ENCODE results near the gene TGFA. TPM values are rescaled to one million over a fixed set of nuclear protein-coding genes. Genes with fewer than 3 reads are reported as not detected.

The TGFA gene
- total and polyA plus RNA-seq, 10 of the 15 experiments (the other 5 are each of a cell fraction or from before 2014, with no cell fraction given): 0.03 to 0.23 TPM; not detected in 8

- Histone ChIP-seq H3K4me1 (ENCODE audit: control insufficient read depth, insufficient read depth, low read length) (no peaks in the 10 kb centered on the region), H3K27ac (ENCODE audit: control insufficient read depth, insufficient read depth) (no peak overlapping the region), H4K20me1 (ENCODE audit: control insufficient read depth, insufficient read depth) (no peaks in the 10 kb centered on the region), H3K4me3 (no peak overlapping the region), H3K79me2 (ENCODE audit: control insufficient read depth, insufficient read depth, low read length) (no peaks in the 10 kb centered on the region), H3K36me3 (ENCODE audit: control insufficient read depth in 2 of 2, insufficient read depth in 2 of 2, low read length in 1 of 2) (no peaks in the 10 kb centered on the region), H3K27me3 (replicated peaks in 1 of 2; ENCODE audit: control insufficient read depth in 2 of 2, insufficient read depth in 2 of 2, low read length in 1 of 2) (no peaks in the 10 kb centered on the region; a peak in 1 of 4 replicates), H3K9me3 (replicated peaks; ENCODE audit: control insufficient read depth, insufficient read depth, low read length) (no peaks in the 10 kb centered on the region), H3K9ac (ENCODE audit: control insufficient read depth, insufficient read depth, low read length) (no peak overlapping the region), H3K4me2 (ENCODE audit: control insufficient read depth, insufficient read depth) (no peak overlapping the region), H2AFZ (ENCODE audit: control insufficient read depth, low read depth, low read length) (no peak overlapping the region)
- ChIA-PET POLR2A (no interaction called here), RAD21 (ENCODE audit: unreplicated experiment) (no interaction called here), CTCF (no interaction called here), SMC1A (ENCODE audit: uncharacterized antibody, unreplicated experiment) (no interaction called here)
- in situ Hi-C loops (cut with MboI) (no loop called here), intact Hi-C loops (cut with micrococcal nuclease; ENCODE audit: unreplicated experiment) (no loop called here)
- DNase-seq (ENCODE audit: low read depth, low spot score): no peak
- BruUV-seq (replicated peaks): no TSS peak
- TF ChIP-seq SUPT20H (IDR thresholded peaks at IDR 0.05; ENCODE audit: borderline replicate concordance, control insufficient read depth, low read depth, low read length) (no peak), BMI1 (IDR thresholded peaks at IDR 0.05; ENCODE audit: borderline replicate concordance) (no peak), CEBPB (IDR thresholded peaks at IDR 0.05; ENCODE audit: borderline replicate concordance in 1 of 2, low read depth in 2 of 2, low read length in 2 of 2) (no peak), ASH2L (IDR thresholded peaks at IDR 0.05; ENCODE audit: borderline replicate concordance, low read depth) (no peak), MTA3 (IDR thresholded peaks at IDR 0.05; ENCODE audit: borderline replicate concordance, low read length) (no peak), BCL11A (IDR thresholded peaks at IDR 0.05; ENCODE audit: low read depth, low read length) (no peak), SMC3 (IDR thresholded peaks at IDR 0.05; ENCODE audit: borderline replicate concordance, low read length) (no peak), IRF5 (IDR thresholded peaks at IDR 0.05; ENCODE audit: borderline replicate concordance) (no peak), PRDM15 (CRISPR knock-in tag; IDR thresholded peaks at IDR 0.05) (no peak)
- no peak for ATAC-seq
- FAIRE-seq: no peak
Measured at GRCh38 chr2:70603066-70603465, 49.4 kb upstream of the TGFA start.
